GM19328 (cell line): ENCODE results near the gene NUMB.

Source experiments
- ATAC-seq: cut with Tn5 transposase; IDR thresholded peaks from one replicate; pipeline ENCODE4 v1.9.1; 2021; ENCODE audit warnings: mild to moderate bottlenecking, moderate library complexity; ENCODE audit not compliant: unreplicated experiment

The NUMB gene

DNA sequence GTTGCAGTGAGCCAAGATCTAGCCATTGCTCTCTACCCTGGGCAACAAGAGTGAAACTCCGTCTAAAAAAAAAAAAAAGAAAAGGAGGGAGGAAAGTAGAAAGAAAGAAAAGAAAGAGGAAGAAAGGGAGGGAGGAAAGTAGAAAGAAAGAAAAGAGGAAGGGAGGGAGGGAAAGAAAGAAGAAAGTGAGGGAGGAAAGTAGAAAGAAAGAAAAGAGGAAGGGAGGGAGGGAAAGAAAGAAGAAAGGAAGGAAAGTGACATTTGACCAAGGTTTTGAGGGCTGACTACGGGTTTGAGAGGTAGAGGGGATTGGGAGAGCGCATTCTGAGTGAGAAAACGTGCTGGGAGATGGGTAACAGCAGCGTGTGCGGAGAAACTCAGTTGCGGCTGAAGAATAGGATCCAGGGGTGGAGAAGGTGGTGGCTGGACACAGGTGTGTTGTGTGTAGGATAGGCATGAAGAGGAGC lies 221.6 kb downstream of the NUMB start:
- no peak for ATAC-seq

DNA sequence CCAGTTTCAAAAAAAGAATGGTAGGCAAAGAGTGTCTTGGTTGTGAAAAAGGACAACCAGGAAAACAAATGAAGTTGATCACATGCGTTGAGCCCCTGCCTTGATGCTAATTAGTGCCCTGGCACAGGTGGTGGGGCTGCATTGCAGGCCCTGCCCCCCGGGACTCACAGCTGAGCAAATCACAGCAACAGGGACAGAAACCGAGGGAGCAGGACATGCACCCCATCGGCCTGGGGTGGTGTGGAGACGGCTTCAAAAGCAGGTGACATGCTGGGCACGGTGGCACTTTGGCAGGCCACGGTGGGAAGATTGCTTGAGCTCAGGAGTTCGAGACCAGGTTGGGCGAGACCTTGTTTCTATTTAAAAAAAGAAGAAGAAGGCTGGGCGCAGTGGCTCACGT lies 222.2 kb downstream of the NUMB start:
- ATAC-seq: no peak

DNA sequence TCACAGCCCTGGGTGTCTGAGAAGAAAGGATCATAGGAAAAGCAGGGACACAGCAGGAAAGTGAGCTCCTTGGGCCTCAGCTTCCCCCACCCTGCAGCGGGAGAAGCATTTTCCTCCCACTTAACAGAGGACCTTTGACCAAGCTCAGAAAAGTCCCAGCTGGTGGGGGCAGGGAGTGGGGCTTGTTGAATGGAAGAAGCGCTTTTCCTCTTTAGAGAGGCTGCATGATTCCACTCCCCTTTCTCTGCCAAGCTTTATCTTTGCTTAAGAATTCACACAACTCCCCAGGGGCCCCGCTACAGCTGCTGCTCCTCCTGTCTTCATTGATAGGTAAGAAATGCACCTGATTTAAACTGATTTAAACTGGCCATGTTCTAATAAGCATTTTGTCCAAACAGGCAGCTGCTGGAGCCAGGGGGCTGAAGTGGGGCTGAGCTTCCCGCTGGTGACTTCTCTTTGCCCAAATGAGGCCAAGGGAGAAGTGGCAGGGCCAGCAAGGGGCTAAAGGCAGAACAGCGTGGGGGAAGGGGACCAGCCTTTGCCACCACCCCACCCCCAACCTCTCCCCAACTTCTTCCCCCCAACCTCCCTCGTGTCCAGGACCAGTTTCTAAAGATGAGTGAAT lies 222.7 kb downstream of the NUMB start:
- ATAC-seq: no peak

DNA sequence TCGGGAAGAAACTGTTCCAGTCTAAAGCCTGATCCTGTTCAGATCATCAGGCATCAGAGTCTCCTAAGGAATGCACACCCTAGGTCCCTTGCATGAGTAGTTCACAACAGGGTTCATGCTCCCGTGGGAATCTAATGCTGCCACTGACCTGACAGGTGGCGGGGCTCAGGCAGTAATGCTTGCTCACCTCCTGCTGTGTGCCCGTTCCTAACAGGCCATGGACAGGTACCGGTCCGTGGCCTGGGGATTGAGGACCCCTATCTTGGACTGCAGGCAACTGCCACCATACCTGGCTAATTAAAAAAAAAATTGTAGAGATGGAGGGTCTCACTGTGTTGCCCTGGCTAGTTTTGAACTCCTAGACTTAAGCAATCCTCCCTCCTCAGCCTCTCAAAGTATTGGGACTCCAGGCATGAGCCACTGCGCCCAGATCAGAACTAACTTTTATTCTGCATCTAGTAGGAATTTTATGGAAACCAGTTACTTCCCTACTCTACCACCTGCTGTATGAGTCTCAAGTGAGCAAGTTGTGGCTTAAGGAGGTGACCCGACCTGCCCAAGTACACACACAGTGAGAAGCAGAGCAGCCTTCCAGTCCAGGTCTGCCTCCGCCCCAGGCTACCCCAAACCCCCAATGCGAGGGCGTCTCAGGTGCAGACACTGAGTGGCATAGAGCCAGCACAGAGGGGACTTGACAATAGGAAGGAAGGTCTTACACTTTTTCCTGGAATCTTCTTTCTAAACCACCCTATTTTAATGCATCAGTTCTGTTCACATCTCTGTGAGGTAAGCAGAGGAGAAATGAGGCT lies 223.6 kb downstream of the NUMB start:
- ATAC-seq: no peak

DNA sequence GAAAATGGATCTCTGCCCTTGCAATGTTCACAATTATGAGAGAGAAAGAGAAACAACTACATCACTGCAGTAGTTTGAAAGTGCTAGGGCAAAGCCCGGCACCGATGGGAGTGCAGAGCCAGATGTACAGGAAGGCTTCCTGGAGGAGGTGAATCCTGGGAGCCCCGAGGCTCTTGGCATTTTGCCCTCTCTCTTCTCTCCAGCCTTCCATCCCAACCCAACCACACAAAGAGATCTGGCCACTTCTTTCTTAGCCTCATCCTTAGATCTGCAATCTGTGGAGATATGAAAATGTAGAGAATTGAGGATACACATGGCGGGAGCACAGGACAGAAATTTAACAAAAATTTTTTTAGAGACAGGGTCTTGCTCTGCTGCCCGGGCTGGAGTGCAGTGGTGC lies 224.3 kb downstream of the NUMB start:
- ATAC-seq: no peak

DNA sequence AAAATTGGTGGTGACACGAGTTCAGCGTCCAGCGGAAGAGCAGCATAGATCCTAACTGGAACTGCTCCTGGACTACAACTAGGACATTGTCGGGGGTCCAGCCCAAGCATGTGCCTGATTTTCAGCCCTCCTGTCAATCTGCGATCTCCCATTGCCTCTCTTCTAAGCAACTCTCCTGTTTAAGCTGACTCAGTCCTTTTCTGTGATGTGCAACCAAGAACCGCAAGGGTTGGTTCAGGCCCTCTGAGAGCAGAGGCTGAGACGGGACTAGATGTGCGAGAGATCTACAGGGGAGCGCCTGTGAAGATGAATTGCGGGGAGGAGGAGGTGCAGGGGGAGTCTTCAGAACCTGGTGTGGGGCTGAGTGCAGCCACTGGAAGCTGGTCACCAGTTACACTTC lies 224.8 kb downstream of the NUMB start:
- ATAC-seq: no peak

DNA sequence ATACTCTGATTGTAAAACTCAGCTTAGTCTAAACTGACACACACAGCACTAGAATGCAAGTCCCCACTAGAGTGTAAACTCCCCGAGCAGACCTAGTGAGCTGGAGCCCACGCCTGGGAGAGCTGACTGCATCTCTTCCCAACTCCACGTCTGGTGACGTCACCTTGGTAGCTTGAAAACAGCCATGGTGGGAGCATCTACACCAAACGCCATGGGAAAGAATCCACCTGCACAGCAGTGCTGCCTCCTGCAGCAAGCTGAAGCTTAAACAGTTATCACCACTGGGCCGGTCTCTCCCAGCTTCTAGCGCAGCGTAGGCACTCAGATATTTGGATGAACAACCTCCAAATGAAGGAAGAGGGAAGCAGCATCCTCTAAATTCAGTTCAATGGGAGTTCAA lies 225.4 kb downstream of the NUMB start:
- ATAC-seq: no peak

DNA sequence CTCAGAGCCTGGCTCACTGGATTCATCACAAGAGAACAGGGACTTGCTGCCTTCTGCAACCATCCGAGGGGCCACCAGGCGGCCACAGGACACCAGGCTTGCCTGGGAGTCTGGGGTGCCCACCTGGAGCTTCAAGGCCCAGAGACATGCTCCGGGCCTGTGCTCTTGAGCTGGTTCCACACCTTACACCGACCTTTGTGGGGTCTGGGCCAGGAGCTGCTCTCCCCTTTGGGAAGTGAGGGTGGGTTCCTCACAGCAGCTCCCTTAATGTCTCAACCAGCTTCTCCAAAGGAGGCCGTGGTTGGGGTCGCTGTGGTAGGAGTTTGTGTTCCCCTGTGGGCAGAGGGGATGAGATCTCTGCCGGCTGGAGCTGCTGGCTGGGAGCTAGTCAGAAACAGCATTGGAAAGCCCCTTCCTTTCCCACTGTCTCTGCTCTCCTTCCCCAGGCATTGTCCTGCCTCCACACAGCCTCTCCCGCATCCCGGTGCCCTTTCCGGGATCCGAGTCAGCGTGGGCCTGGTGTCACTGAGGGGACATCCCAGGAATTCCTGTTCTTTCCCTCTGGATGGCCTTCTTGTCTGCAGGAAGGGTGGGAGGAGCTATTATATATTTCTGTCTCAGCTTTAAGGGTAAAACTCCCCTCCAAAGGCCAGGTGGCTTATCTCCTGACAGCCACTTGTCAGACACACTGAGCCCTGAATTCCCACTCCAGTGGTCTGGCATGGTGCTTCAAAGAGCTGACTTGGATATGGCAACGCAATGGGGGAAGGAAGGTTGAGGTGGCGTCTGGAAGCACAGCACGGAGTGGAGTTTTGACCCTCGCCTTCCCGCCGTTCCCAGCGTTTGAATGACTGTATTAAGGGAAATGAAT lies 226.1 kb downstream of the NUMB start:
- no peak for ATAC-seq

DNA sequence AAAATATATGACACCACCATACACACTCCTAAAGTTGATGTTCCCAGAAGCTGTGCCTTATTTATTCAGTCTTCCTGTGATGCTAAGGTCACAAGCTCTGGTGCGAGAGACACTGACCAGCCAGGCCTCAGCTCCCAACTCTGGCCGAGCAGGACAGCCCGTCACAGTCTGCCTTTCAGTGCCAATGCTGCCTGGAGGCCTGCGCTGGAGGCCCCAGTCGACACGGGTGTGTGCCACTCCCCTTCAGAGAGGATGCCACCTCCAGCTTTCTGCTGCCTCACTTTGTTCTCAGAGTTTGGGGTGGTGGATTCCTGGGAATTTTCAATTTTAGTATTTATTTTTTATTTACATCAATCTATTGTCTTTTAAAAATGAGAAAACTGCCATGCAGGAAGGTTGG lies 228.3 kb downstream of the NUMB start:
- no peak for ATAC-seq

DNA sequence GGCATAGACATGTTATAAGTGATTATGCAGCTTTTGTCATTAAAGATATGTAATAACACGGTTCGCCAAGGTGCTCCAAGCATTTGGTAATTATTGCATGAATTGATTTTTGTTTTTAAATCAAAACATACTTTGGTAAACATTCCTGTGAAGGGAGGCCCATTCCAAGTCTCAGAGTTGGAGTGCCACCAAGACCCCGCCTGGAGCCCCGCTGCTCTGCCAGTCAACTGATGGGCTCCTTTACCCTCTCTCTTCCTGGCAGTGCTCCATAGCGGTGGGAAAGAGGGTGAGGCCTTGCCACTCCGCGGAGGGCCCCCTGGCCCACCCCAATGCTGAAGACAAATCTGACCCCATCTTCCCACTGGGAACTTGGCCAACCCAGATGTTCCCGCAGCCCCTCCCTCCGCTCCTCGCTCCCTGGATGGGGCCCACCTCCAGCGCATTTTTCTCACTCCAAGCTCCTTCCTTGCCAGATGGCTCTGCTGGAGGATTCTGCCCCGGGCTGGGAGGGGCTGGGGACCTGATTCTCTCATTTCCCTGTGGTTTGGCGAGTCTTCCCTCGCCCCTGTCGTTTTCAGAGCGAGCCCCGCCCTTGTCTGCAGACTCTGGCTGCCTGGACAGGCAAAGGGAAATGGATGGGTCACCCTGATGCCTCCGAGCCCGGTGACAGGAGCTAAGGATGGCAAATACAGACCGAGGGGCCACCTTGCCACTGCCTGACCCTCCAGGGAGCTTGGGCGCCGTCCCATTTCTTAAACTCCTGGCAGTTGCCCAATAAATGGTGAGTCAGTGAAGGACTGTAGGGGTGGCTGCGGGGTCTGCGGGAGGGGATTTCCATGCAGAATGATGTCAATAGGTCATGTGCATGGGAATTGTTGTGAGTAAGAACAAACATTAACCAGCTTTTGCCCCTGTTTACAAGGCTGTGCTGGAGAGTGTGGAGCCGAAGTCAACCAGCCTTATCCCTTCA lies 230.2 kb downstream of the NUMB start:
- no peak for ATAC-seq

DNA sequence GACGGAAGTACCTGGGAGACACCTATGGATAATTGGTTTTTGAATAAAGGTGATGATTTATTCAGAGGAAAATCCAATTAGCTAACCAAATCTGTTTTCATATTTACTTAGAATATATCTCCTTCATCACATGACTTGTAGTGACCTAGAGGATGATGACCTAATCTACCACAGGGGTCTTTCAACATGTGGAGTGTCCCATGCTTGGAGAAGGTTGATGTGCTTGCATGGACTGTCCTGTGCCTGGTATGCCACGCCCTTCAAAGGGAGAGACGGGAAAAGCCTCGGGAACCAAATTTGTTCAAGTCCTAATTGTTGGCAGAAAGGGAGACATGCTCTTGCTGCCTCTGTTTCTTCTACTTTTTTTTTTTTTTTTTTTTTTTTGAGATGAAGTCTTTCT lies 232.8 kb downstream of the NUMB start:
- ATAC-seq: no peak
